Gastrocnemius medialis (tissue), 4 donors: ENCODE measurements around the gene DGLUCY.

Source experiments
- CTCF ChIP-seq, 5 experiments: fragments of 450-650 bp in 3 of 5; fragments of 200-600 bp in 2 of 5; sonication (generic) in 2 of 5; IDR thresholded peaks in 4 of 5; conservative IDR thresholded peaks in 1 of 5; 1 replicate in 4 of 5; 2 replicates in 1 of 5; pipeline ENCODE4 v1.5.1; 2016 to 2019; ENCODE audit warnings: antibody characterized with exemption in 5 of 5, mild to moderate bottlenecking in 3 of 5, moderate library complexity in 3 of 5
- POLR2A ChIP-seq, 2 donors: fragments of 450-650 bp; IDR thresholded peaks; one replicate each; pipeline ENCODE4 v1.6.1; 2017; ENCODE audit warnings: antibody characterized with exemption in 2 of 2, mild to moderate bottlenecking in 2 of 2, moderate library complexity in 2 of 2

- TF ChIP-seq CTCF (IDR thresholded peaks at IDR 0.05 in 4 of 5, conservative IDR thresholded peaks at IDR 0.05 in 1 of 5) = no peak
- TF ChIP-seq POLR2A (IDR thresholded peaks at IDR 0.05) = no peak
These were observed 15.4 kb downstream of the DGLUCY start for GRCh38 chr14:91129261-91129660.
